ENCODE results near the gene THADA.
"Not testable (repeated sequence)": the region's sequence is repeated elsewhere in the genome, so short reads cannot be mapped to it uniquely, and the experiment has no call there.

Gene THADA

DNA sequence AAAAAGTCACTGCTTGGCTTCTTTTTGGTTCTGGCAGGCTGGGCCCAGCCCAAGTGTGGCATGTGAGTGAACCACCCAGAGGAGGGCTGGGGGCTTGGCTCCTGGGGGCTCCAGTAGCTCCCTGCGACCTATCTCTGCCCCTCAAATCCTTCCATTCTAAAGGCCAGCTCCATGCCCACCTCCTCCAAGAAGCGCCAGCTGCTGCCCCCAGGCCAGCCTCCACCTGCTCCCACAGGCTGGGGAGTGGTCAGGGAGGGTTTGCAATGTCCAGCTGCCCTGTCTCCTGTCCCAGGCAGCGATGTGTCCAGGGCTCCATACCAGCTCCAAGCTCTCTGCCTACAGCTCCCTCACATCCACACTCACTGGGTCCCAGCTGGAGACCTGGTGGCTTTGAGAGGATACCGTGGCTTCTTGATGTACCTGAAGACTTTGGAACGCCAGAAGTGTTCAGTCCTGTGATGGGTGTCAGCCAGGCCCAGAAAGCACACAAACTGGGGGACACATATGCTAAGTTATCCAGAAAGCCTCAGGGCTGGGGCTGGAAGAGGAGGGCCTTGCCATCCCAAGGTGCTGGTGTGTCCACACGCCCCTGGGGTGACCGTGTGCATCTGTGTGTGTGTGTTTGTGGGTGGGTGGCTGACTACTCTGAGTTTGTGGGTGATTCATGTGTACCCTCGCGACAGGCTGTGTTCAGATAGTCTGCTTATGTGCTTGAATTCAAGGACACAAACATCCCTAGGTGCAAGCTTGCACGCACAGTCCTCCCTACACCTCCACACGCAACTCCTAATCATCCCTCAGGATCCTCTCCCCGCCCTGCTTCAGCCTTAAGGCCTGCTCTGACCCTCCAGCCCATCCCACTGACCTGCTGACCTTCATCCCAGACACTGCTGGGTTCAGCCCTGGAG, 402.8 kb downstream of the THADA start:
- H3K4me1 ChIP-seq (ENCODE audit: low read length) = peaks cover 41% of the 10 kb centered on the region
- H3K9me3 ChIP-seq (ENCODE audit: insufficient read depth, low read length) = no peaks in the 10 kb centered on the region
- no peaks in the 10 kb centered on the region for H4K20me1 ChIP-seq (ENCODE audit: insufficient read depth, low read length)
- peak overlapping the region; percentile 72 for H3K4me3 ChIP-seq (ENCODE audit: low read length)
- no peak overlapping the region for H2AFZ ChIP-seq (ENCODE audit: low read depth, low read length)
- TF ChIP-seq EZH2phosphoT487 (IDR thresholded peaks at IDR 0.05; ENCODE audit: low read depth) (no peak), CTCF (IDR thresholded peaks at IDR 0.05; ENCODE audit: low read depth, low read length) (no peak)
- no peaks in the 10 kb centered on the region for H3K36me3 ChIP-seq (replicated peaks; ENCODE audit: low read depth, low read length)
- no peaks in the 10 kb centered on the region for H3K27me3 ChIP-seq (ENCODE audit: low read depth, low read length)
- H3K9ac ChIP-seq (ENCODE audit: low read length) = peak overlapping the region; percentile 86
- H3K79me2 ChIP-seq (ENCODE audit: low read length) = no peaks in the 10 kb centered on the region
- H3K4me2 ChIP-seq (ENCODE audit: low read length) = peak overlapping the region; percentile 99
- H3K27ac ChIP-seq (ENCODE audit: low read length) = peak overlapping the region; percentile 98

DNA sequence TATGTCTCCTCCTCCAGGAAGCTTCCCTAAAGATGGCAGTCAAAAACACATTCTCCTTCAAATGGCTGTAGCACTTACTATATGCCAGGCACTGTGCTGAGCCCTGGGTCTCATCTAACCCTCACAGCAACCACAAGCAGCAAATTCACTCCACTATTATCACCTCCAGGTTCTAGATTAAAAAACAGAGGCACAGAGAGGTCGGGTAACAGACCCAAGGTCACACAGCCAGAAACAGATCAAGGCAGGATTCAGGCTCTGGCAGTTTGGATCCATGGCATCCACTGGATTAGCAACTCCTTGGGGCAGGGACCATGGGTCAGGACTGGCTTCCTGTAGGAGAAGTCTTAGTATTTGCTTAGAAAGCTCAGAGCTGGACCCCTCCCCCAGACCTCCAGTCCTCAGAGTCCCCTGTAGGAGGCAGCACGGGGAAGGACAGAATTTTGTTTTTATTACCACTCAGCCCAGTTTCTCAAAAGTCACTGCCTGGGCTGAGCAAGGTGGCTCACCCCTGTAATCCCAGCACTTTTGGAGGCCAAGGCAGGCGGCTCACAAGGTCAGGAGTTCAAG, 403.8 kb downstream of the THADA start:
- H3K27ac ChIP-seq (ENCODE audit: low read length) = no peak overlapping the region
- no peak overlapping the region for H3K4me3 ChIP-seq (ENCODE audit: low read length)
- no peaks in the 10 kb centered on the region for H3K36me3 ChIP-seq (replicated peaks; ENCODE audit: low read depth, low read length)
- H2AFZ ChIP-seq (ENCODE audit: low read depth, low read length) = no peak overlapping the region
- H3K4me2 ChIP-seq (ENCODE audit: low read length) = no peak overlapping the region
- no peak for TF ChIP-seq EZH2phosphoT487 (IDR thresholded peaks at IDR 0.05; ENCODE audit: low read depth)
- TF ChIP-seq CTCF (IDR thresholded peaks at IDR 0.05; ENCODE audit: low read depth, low read length) = peak; percentile 46
- no peaks in the 10 kb centered on the region for H4K20me1 ChIP-seq (ENCODE audit: insufficient read depth, low read length)
- H3K27me3 ChIP-seq (ENCODE audit: low read depth, low read length) = no peaks in the 10 kb centered on the region
- no peaks in the 10 kb centered on the region for H3K9me3 ChIP-seq (ENCODE audit: insufficient read depth, low read length)
- no peak overlapping the region for H3K9ac ChIP-seq (ENCODE audit: low read length)
- peaks cover 41% of the 10 kb centered on the region for H3K4me1 ChIP-seq (ENCODE audit: low read length)
- H3K79me2 ChIP-seq (ENCODE audit: low read length) = no peaks in the 10 kb centered on the region

DNA sequence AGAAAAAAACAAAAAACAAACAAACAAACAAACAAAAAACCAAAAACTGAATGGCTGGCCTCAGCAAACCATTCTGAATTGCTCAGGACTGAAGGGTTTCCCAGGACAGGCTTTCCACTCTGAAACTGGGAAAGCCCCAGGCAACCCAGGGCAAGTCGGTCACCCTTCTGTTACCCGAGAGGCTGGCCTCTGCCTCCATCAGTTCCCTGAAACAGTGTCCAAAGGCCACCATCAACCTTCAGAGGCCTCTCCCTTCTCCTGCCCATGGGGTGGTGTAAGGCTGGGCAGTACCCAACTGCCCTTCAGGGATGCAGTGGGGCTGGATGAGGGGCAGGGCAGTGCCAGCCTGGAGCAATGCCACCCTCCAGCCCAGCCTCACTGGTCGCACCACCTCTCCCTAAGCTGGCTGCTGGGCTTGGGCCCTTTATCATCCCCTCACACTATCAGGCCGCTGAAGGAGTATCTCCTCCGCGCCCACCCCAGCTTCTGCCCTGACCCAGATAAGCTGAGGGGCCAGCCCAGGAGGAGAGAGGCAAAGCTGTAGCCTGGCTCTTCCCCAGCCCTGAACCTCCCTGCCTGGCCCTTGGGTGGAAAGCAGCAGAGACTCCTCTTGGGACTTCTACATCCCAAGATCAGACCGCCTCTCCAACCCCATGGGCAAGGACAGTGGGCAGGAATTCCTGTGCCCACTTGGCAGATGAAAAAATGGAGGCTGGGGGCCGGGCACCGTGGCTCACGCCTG, 405.4 kb downstream of the THADA start:
- H3K27me3 ChIP-seq (ENCODE audit: low read depth, low read length) = no peaks in the 10 kb centered on the region
- no peak overlapping the region for H3K4me2 ChIP-seq (ENCODE audit: low read length)
- H3K9ac ChIP-seq (ENCODE audit: low read length) = no peak overlapping the region
- no peak overlapping the region for H3K4me3 ChIP-seq (ENCODE audit: low read length)
- no peaks in the 10 kb centered on the region for H3K9me3 ChIP-seq (ENCODE audit: insufficient read depth, low read length)
- no peak overlapping the region for H2AFZ ChIP-seq (ENCODE audit: low read depth, low read length)
- H3K79me2 ChIP-seq (ENCODE audit: low read length) = no peaks in the 10 kb centered on the region
- no peak overlapping the region for H3K27ac ChIP-seq (ENCODE audit: low read length)
- TF ChIP-seq EZH2phosphoT487 (IDR thresholded peaks at IDR 0.05; ENCODE audit: low read depth) = no peak
- no peak for TF ChIP-seq CTCF (IDR thresholded peaks at IDR 0.05; ENCODE audit: low read depth, low read length)
- H4K20me1 ChIP-seq (ENCODE audit: insufficient read depth, low read length) = no peaks in the 10 kb centered on the region
- H3K4me1 ChIP-seq (ENCODE audit: low read length) = peaks cover 36% of the 10 kb centered on the region
- no peaks in the 10 kb centered on the region for H3K36me3 ChIP-seq (replicated peaks; ENCODE audit: low read depth, low read length)

DNA sequence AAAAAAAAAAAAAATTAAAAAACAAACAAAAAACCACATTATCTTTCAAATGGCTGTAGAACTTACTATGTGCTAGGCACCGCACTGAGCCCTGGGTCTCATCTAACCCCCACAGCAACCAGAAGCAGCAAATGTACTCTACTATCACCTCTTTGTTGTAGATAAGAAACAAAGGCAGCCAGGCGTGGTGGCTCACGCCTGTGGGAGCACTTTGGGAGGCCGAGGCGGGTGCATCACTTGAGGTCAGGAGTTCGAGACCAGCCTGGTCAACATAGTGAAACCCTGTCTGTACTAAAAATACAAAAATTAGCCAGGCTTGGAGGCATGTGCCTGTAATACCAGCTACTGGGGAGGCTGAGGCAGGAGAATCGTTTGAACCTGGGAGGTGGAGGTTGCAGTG, 406.0 kb downstream of the THADA start:
- peaks cover 31% of the 10 kb centered on the region for H3K4me1 ChIP-seq (ENCODE audit: low read length)
- not testable (repeated sequence) for H4K20me1 ChIP-seq (ENCODE audit: insufficient read depth, low read length)

More for the DNA sequence above, 406.0 kb downstream of the THADA start:
- not testable (repeated sequence) for H3K9ac ChIP-seq (ENCODE audit: low read length); H3K79me2 ChIP-seq (ENCODE audit: low read length); H3K27ac ChIP-seq (ENCODE audit: low read length); H2AFZ ChIP-seq (ENCODE audit: low read depth, low read length); H3K36me3 ChIP-seq (replicated peaks; ENCODE audit: low read depth, low read length); H3K4me3 ChIP-seq (ENCODE audit: low read length); H3K9me3 ChIP-seq (ENCODE audit: insufficient read depth, low read length); H3K4me2 ChIP-seq (ENCODE audit: low read length); H3K27me3 ChIP-seq (ENCODE audit: low read depth, low read length)
